Measurements from ENCODE around the gene COMMD9. TPM values are rescaled to one million over a fixed set of nuclear protein-coding genes. Genes with fewer than 3 reads are reported as not detected.

The COMMD9 gene
- total RNA-seq, 3 donors from 2014 or later (not counting 1 experiment from before 2014, with no cell fraction given), result 64.6 to 79.1 (median 74.0) TPM

DNA sequence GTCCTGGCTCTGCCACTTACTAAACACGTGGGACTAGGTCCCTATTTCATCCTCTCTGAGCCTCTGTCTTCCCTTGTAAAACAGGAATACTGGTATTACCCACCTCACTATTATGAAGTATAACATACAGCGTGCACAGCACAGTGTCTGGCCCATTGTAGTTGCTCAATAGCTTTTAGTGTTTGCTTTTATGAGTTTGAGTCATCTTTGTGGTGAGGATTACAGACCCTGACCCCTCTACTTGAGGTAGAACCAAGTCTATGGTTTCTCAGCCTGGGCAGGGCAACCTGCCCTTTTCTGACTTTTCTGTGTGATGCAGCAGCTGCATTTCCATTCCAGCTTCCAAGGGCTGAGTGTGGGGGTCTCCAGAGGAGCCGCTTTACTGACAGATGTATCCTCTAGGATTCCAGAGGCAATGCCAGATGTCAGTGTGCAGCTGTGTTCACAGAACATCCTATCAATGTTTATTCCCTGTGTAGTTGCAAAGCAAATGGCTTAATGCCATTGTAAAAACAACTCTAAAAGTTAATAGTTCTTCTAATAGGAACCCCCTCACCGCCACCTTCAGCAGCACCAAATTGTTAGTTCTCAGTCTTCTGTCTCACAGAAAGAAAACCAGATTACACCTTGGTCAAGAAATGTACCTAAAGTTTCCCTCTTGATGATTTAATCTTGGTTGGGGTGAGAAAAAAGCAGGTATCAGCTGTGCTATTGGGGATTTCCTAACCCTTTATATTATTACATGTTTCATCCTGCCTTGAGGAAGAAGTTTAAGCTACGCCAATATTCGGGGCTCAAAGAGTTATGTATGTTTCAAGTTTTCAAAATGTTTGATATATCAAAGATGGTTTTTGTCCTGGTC, 23.6 kb upstream of the COMMD9 start:
- Histone ChIP-seq H3K27ac (ENCODE audit: low read length) (no peak overlapping the region), H3K36me3 (ENCODE audit: control insufficient read depth, insufficient read depth, low read length) (no peaks in the 10 kb centered on the region), H3K4me1 (ENCODE audit: control insufficient read depth, insufficient read depth, low read length) (no peaks in the 10 kb centered on the region), H3K27me3 (ENCODE audit: control insufficient read depth, insufficient read depth, low read length) (no peaks in the 10 kb centered on the region), H3K4me3 (ENCODE audit: low read length) (no peak overlapping the region), H3K9me3 (ENCODE audit: control insufficient read depth, insufficient read depth, low read length) (no peaks in the 10 kb centered on the region)
- peak in 1 of 3 donors; percentile 37 for ATAC-seq
- no peak for DNase-seq
- no peaks in the 10 kb centered on the region for H3K36me3 Mint-ChIP-seq
- intact Hi-C loops (cut with micrococcal nuclease), result no loop called here
- H3K4me3 Mint-ChIP-seq, result no peak overlapping the region
- peaks cover 3% of the 10 kb centered on the region in 2 donors for H3K4me1 Mint-ChIP-seq
- no peaks in the 10 kb centered on the region for H3K9me3 Mint-ChIP-seq
- H3K27me3 Mint-ChIP-seq (ENCODE audit: low read depth in 2 of 2), result peaks cover 23 to 51% of the 10 kb centered on the region in 2 donors
- TF ChIP-seq, protein P1, sequence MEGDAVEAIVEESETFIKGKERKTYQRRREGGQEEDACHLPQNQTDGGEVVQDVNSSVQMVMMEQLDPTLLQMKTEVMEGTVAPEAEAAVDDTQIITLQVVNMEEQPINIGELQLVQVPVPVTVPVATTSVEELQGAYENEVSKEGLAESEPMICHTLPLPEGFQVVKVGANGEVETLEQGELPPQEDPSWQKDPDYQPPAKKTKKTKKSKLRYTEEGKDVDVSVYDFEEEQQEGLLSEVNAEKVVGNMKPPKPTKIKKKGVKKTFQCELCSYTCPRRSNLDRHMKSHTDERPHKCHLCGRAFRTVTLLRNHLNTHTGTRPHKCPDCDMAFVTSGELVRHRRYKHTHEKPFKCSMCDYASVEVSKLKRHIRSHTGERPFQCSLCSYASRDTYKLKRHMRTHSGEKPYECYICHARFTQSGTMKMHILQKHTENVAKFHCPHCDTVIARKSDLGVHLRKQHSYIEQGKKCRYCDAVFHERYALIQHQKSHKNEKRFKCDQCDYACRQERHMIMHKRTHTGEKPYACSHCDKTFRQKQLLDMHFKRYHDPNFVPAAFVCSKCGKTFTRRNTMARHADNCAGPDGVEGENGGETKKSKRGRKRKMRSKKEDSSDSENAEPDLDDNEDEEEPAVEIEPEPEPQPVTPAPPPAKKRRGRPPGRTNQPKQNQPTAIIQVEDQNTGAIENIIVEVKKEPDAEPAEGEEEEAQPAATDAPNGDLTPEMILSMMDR (IDR thresholded peaks at IDR 0.05), result no peak
- H3K27ac Mint-ChIP-seq, result no peak overlapping the region
- WGBS (ENCODE audit: insufficient coverage), result 74% methylated on average over 6 of the region's 6 CpGs

DNA sequence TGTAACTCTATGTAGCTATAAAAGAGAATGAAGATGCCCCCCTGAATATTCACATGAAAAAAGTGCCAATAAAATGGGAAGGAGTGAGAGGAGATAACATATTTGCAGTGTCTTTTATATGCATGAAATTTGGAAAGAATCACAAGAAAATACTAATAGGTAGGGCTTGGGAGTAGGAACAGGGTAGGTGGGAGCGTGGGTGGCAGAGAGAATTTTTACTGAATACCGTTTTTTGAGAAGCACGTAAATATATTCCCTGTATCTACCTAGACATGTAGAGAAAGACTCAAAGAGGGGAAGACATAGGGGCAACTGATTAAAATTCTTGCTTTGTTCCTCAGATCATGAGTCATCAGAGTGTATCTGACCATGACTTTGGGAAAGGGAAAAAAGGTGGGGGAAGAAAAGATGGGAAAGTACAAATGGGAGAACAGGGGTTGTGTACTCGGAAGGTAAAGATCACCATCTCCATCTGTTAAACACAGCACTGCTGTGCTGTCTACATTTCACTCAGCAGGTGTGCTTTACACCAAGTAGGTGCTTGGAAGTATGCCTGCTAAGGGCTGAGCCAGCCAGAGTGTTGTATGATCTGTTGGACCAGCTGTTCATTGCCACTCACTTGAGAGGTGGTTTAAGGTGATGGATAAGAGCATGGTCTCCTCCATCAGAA, 22.8 kb upstream of the COMMD9 start:
- Mint-ChIP-seq H3K4me1 (peaks cover 10 to 11% of the 10 kb centered on the region in 2 donors), H3K27me3 (ENCODE audit: low read depth in 2 of 2) (peaks cover 23 to 46% of the 10 kb centered on the region in 2 donors), H3K27ac (no peak overlapping the region), H3K4me3 (no peak overlapping the region), H3K9me3 (no peaks in the 10 kb centered on the region), H3K36me3 (no peaks in the 10 kb centered on the region)
- Histone ChIP-seq H3K36me3 (ENCODE audit: control insufficient read depth, insufficient read depth, low read length) (no peaks in the 10 kb centered on the region), H3K4me1 (ENCODE audit: control insufficient read depth, insufficient read depth, low read length) (no peaks in the 10 kb centered on the region), H3K27me3 (ENCODE audit: control insufficient read depth, insufficient read depth, low read length) (no peaks in the 10 kb centered on the region), H3K27ac (ENCODE audit: low read length) (no peak overlapping the region), H3K4me3 (ENCODE audit: low read length) (no peak overlapping the region), H3K9me3 (ENCODE audit: control insufficient read depth, insufficient read depth, low read length) (no peaks in the 10 kb centered on the region)
- no peak for DNase-seq
- ATAC-seq, result no peak
- TF ChIP-seq, protein P1 (IDR thresholded peaks at IDR 0.05), result no peak
- intact Hi-C loops (cut with micrococcal nuclease), result no loop called here
- 93% methylated on average over 2 of the region's 4 CpGs for WGBS (ENCODE audit: insufficient coverage)

DNA sequence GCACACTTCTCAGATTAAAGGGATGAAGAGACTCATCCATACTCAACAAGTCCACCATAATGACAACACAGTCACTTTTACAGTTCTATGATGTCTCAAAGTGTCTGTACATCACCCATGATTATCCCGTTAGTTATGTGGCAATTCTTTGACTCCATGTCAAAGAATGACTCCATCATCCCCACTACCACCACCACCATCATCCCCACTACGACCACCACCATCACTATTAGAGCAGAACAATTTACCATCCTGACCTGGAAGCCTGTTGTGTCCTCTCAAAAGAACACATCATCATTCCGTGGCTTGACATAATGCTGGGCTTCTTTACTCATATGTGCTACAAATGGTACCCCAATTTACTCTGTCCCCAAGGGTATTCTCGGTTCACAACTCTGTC, 20.6 kb upstream of the COMMD9 start:
- Histone ChIP-seq H3K27me3 (ENCODE audit: control insufficient read depth, insufficient read depth, low read length) (no peaks in the 10 kb centered on the region), H3K27ac (ENCODE audit: low read length) (no peak overlapping the region), H3K4me3 (ENCODE audit: low read length) (no peak overlapping the region), H3K36me3 (ENCODE audit: control insufficient read depth, insufficient read depth, low read length) (no peaks in the 10 kb centered on the region), H3K9me3 (ENCODE audit: control insufficient read depth, insufficient read depth, low read length) (no peaks in the 10 kb centered on the region), H3K4me1 (ENCODE audit: control insufficient read depth, insufficient read depth, low read length) (no peaks in the 10 kb centered on the region)
- Mint-ChIP-seq H3K27ac (no peak overlapping the region), H3K36me3 (no peaks in the 10 kb centered on the region), H3K9me3 (peaks cover 0 to 2% of the 10 kb centered on the region in 2 donors), H3K4me1 (peaks cover 20 to 21% of the 10 kb centered on the region in 2 donors), H3K4me3 (no peak overlapping the region), H3K27me3 (ENCODE audit: low read depth in 2 of 2) (peaks cover 18 to 29% of the 10 kb centered on the region in 2 donors)
- intact Hi-C loops (cut with micrococcal nuclease), result loop anchor here (10.0 kb wide), 1 partner anchor 65 kb away; no protein-coding TSS in a partner anchor
- DNase-seq (no peak), ATAC-seq (no peak)
- TF ChIP-seq, protein P1 (IDR thresholded peaks at IDR 0.05), result no peak
- 90% methylated on average over 4 of the region's 4 CpGs for WGBS (ENCODE audit: insufficient coverage)
